HCT116 (cell line): ENCODE data around the gene RGS6. TPM values are rescaled to one million over a fixed set of nuclear protein-coding genes. Genes with fewer than 3 reads are reported as not detected.

ENCODE experiments used
- ATAC-seq: fragments of 200-7000 bp; cut with Tn5 transposase; 2 replicates; pipeline ENCODE4 v1.9.1; 2020; ENCODE audit warnings: mild to moderate bottlenecking, moderate library complexity
- BruUV-seq: library from RNA; stranded (reverse); fragments of 400-500 nt; replicated peaks from 2 replicates; lab custom pipeline; 2021; lab: Mats Ljungman, UMichigan
- CTCF ChIA-PET: fragments of 300-600 bp; sonication (Branson Sonifier 250); formaldehyde crosslinking; loops from one replicate; lab custom pipeline; 2021; ENCODE audit warnings: antibody characterized with exemption; lab: Charles Lee
- POLR2A ChIA-PET: fragments of 300-600, 350-600 bp; sonication (Branson Sonifier 250); formaldehyde crosslinking; loops from one replicate; lab custom pipeline; 2021; ENCODE audit warnings: antibody characterized with exemption; lab: Charles Lee
- RAD21 ChIA-PET, 2 experiments: fragments of 300-600 bp; sonication (Branson Sonifier 250); formaldehyde crosslinking; loops; one replicate each; lab custom pipeline; 2023; ENCODE audit warnings: low total read pairs in 2 of 2; ENCODE audit not compliant: uncharacterized antibody in 2 of 2, unreplicated experiment in 2 of 2, low non-redundant PET in 1 of 2; lab: Charles Lee
- DNase-seq: peaks from one replicate; pipeline ENCODE4 v3.0.0-alpha.2; 2010; ENCODE audit warnings: low read depth, low spot score
- H2AFZ ChIP-seq: fragments of 200-600 bp; shearing (Covaris generic), sonication (generic); 2 replicates; pipeline ENCODE4 v1.6.1; 2017; ENCODE audit warnings: low read depth, mixed run types, mixed read lengths, antibody characterized with exemption, low read length; ENCODE audit not compliant: poor library complexity, severe bottlenecking
- H3K27ac ChIP-seq: 2 replicates; pipeline ENCODE4 v1.5.1; 2012; ENCODE audit warnings: low read depth, low read length
- H3K27me3 ChIP-seq: fragments of 200-600 bp; sonication (generic); 2 replicates; pipeline ENCODE4 v1.6.1; 2016; ENCODE audit warnings: mixed run types, low read length, mixed read lengths; ENCODE audit not compliant: insufficient read depth
- H3K36me3 ChIP-seq, 2 experiments: fragments of 200-500 bp in 1 of 2; fragments of 200-600 bp in 1 of 2; sonication (Bioruptor generic) in 1 of 2; sonication (generic) in 1 of 2; 2 replicates each; pipeline versions ENCODE4 v1.5.1 to v1.6.1; 2014 to 2016; ENCODE audit warnings: low read length in 2 of 2, inconsistent platforms in 1 of 2, mixed read lengths in 1 of 2, mixed run types in 1 of 2; ENCODE audit not compliant: insufficient read depth in 2 of 2, control insufficient read depth in 1 of 2
- H3K4me1 ChIP-seq, 2 experiments: fragments of 200-600 bp in 1 of 2; sonication (generic) in 1 of 2; 2 replicates each; pipeline versions ENCODE4 v1.5.1 to v1.6.1; 2012 to 2017; ENCODE audit warnings: low read length in 2 of 2, inconsistent platforms in 1 of 2, mild to moderate bottlenecking in 1 of 2, mixed read lengths in 1 of 2, mixed run types in 1 of 2, moderate library complexity in 1 of 2; ENCODE audit not compliant: insufficient read depth in 2 of 2, control insufficient read depth in 1 of 2
- H3K4me2 ChIP-seq: fragments of 200-600 bp; sonication (generic); 2 replicates; pipeline ENCODE4 v1.6.1; 2017; ENCODE audit warnings: mixed run types, low read length, mixed read lengths
- H3K4me3 ChIP-seq, 2 experiments: fragments of 200-600 bp in 1 of 2; sonication (generic) in 1 of 2; replicated peaks in 1 of 2; 2 replicates each; pipeline ENCODE4 v1.5.1; 2011 to 2016; ENCODE audit warnings: low read length in 2 of 2, control low read depth in 1 of 2, low read depth in 1 of 2, mild to moderate bottlenecking in 1 of 2, mixed read lengths in 1 of 2, mixed run types in 1 of 2
- H3K79me2 ChIP-seq: fragments of 200-600 bp; sonication (generic); 2 replicates; pipeline ENCODE4 v1.6.1; 2017; ENCODE audit warnings: mild to moderate bottlenecking, mixed run types, low read length, moderate library complexity, mixed read lengths; ENCODE audit not compliant: insufficient read depth
- H3K9ac ChIP-seq: fragments of 200-600 bp; sonication (generic); 2 replicates; pipeline ENCODE4 v1.6.1; 2016; ENCODE audit warnings: low read length, mixed read lengths
- H3K9me2 ChIP-seq: fragments of 200-600 bp; sonication (generic), shearing (Covaris generic); 2 replicates; pipeline ENCODE4 v1.6.1; 2017; ENCODE audit warnings: mixed run types, mild to moderate bottlenecking, moderate library complexity; ENCODE audit not compliant: insufficient read depth
- H3K9me3 ChIP-seq, 2 experiments: fragments of 200-500 bp in 1 of 2; fragments of 200-600 bp in 1 of 2; sonication (Bioruptor generic) in 1 of 2; sonication (generic) in 1 of 2; 2 replicates each; pipeline ENCODE4 v1.6.1; 2014 to 2017; ENCODE audit warnings: low read length in 2 of 2, mixed read lengths in 2 of 2, inconsistent platforms in 1 of 2, low read depth in 1 of 2, mild to moderate bottlenecking in 1 of 2, mixed run types in 1 of 2, moderate library complexity in 1 of 2; ENCODE audit not compliant: control insufficient read depth in 1 of 2, insufficient read depth in 1 of 2
- H4K20me1 ChIP-seq: fragments of 200-600 bp; sonication (generic), shearing (Covaris generic); 2 replicates; pipeline ENCODE4 v1.6.1; 2017; ENCODE audit warnings: mixed run types, mild to moderate bottlenecking, moderate library complexity; ENCODE audit not compliant: insufficient read depth
- EGR1 ChIP-seq: IDR thresholded peaks from 2 replicates; pipeline ENCODE4 v1.6.1; 2012; ENCODE audit warnings: low read depth
- ELF1 ChIP-seq: IDR thresholded peaks from 2 replicates; pipeline ENCODE4 v1.6.1; 2012; ENCODE audit warnings: low read depth, borderline replicate concordance
- EZH2phosphoT487 ChIP-seq: fragments of 200-600 bp; IDR thresholded peaks from 2 replicates; pipeline ENCODE4 v1.6.1; 2018; ENCODE audit warnings: antibody characterized with exemption, borderline replicate concordance
- POLR2AphosphoS5 ChIP-seq: IDR thresholded peaks from 2 replicates; pipeline ENCODE4 v1.6.1; 2011; ENCODE audit warnings: mild to moderate bottlenecking, low read depth, low read length, moderate library complexity
- RAD21 ChIP-seq: IDR thresholded peaks from 2 replicates; pipeline ENCODE4 v1.6.1; 2012; ENCODE audit warnings: low read depth, mild to moderate bottlenecking
- SIN3A ChIP-seq: IDR thresholded peaks from 2 replicates; pipeline ENCODE4 v1.6.1; 2012; ENCODE audit warnings: low read depth
- SP1 ChIP-seq: IDR thresholded peaks from 2 replicates; pipeline ENCODE4 v1.6.1; 2012; ENCODE audit warnings: low read depth
- TCF7L2 ChIP-seq: IDR thresholded peaks from 2 replicates; pipeline ENCODE4 v1.7.0; 2011; ENCODE audit warnings: borderline replicate concordance, inconsistent platforms; ENCODE audit not compliant: insufficient read depth, insufficient read length; ENCODE audit errors: extremely low read depth
- YY1 ChIP-seq: IDR thresholded peaks from 2 replicates; pipeline ENCODE4 v1.6.1; 2011; ENCODE audit warnings: low read length, low read depth, moderate library complexity, mild to moderate bottlenecking; ENCODE audit not compliant: insufficient replicate concordance; ENCODE audit errors: extremely low read depth
- ZBTB33 ChIP-seq: IDR thresholded peaks from 2 replicates; pipeline ENCODE4 v1.6.1; 2011; ENCODE audit warnings: mild to moderate bottlenecking, low read length, moderate library complexity; ENCODE audit not compliant: insufficient replicate concordance; ENCODE audit errors: extremely low read depth
- ZFX ChIP-seq: fragments of 450-650 bp; IDR thresholded peaks from 2 replicates; pipeline ENCODE4 v1.6.1; 2017
- ZNF274 ChIP-seq: fragments of 200-500 bp; sonication (Bioruptor generic); IDR thresholded peaks from 2 replicates; pipeline ENCODE4 v1.6.1; 2014; ENCODE audit warnings: mild to moderate bottlenecking, low read depth, low read length, inconsistent platforms
- intact Hi-C: fragments of 100-400 bp; cut with micrococcal nuclease; formaldehyde crosslinking; loops from 2 replicates; pipeline ENCODE4 v1.10.0; 2022
- total RNA-seq: library from RNA; stranded (reverse); gene quantifications from one replicate; pipeline ENCODE4 v1.2.1, GENCODE V29; 2021; ENCODE audit not compliant: unreplicated experiment
- TF ChIP-seq, protein P1 (sequence below), 3 experiments: fragments of 200-600 bp in 1 of 3; sonication (generic) in 1 of 3; IDR thresholded peaks in 2 of 3; conservative IDR thresholded peaks in 1 of 3; 2 replicates each; pipeline ENCODE4 v1.5.1; 2012 to 2017; ENCODE audit warnings: low read depth in 2 of 3, low read length in 2 of 3, antibody characterized with exemption in 1 of 3, borderline replicate concordance in 1 of 3, control low read depth in 1 of 3, mild to moderate bottlenecking in 1 of 3, mixed read lengths in 1 of 3, mixed run types in 1 of 3, moderate library complexity in 1 of 3; ENCODE audit not compliant: insufficient read depth in 1 of 3
- TF ChIP-seq, protein P2 (sequence below): IDR thresholded peaks from 2 replicates; pipeline ENCODE4 v1.6.1; 2012; ENCODE audit warnings: low read depth
- TF ChIP-seq, protein P3 (sequence below): IDR thresholded peaks from 2 replicates; pipeline ENCODE4 v1.6.1; 2012

RGS6 gene
- total RNA-seq, 1 experiment from 2014 or later: 4.7 TPM

DNA sequence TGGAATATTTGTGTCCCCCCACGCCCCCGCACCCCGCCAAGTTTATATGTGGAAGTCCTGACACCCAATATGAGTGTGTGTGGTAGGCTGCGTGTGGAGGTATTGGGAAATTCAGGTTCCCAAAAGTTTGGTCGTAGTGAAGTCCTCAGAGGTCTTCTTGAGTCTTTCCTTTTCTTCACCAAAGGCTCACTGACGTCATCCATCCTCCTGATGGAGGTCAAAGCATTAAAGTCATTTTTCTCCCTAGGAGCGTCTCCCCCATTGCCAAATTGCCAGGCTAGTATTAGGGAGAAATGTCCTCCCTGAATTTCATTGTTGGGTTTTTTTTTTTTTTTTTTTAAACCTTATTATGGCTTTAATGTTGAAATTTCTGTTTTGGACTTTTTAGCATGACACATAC, 113.7 kb downstream of the RGS6 start:
- no peaks in the 10 kb centered on the region for H3K79me2 ChIP-seq
- no peaks in the 10 kb centered on the region for H4K20me1 ChIP-seq
- intact Hi-C loops: no loop called here
- peaks cover 0 to 7% of the 10 kb centered on the region in 2 experiments; a peak in 2 of 4 replicates for H3K4me1 ChIP-seq
- BruUV-seq: no TSS peak
- RAD21 ChIA-PET: no interaction called here
- no peak for DNase-seq
- H3K36me3 ChIP-seq: no peaks in the 10 kb centered on the region
- POLR2A ChIA-PET: no interaction called here
- no peak for ATAC-seq
- H3K9me3 ChIP-seq: no peaks in the 10 kb centered on the region
- H3K9me2 ChIP-seq: no peaks in the 10 kb centered on the region
- no peak overlapping the region for H3K27ac ChIP-seq
- TF ChIP-seq ELF1 (no peak), ZFX (no peak), ZNF274 (no peak), EZH2phosphoT487 (no peak), TCF7L2 (no peak), SP1 (no peak), RAD21 (no peak), YY1 (no peak), ZBTB33 (no peak), EGR1 (no peak), SIN3A (no peak), POLR2AphosphoS5 (no peak)
- TF ChIP-seq, protein P1, sequence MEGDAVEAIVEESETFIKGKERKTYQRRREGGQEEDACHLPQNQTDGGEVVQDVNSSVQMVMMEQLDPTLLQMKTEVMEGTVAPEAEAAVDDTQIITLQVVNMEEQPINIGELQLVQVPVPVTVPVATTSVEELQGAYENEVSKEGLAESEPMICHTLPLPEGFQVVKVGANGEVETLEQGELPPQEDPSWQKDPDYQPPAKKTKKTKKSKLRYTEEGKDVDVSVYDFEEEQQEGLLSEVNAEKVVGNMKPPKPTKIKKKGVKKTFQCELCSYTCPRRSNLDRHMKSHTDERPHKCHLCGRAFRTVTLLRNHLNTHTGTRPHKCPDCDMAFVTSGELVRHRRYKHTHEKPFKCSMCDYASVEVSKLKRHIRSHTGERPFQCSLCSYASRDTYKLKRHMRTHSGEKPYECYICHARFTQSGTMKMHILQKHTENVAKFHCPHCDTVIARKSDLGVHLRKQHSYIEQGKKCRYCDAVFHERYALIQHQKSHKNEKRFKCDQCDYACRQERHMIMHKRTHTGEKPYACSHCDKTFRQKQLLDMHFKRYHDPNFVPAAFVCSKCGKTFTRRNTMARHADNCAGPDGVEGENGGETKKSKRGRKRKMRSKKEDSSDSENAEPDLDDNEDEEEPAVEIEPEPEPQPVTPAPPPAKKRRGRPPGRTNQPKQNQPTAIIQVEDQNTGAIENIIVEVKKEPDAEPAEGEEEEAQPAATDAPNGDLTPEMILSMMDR (IDR thresholded peaks at IDR 0.05 in 2 of 3, conservative IDR thresholded peaks at IDR 0.05 in 1 of 3; ENCODE audit: borderline replicate concordance in 1 of 3, insufficient read depth in 1 of 3, low read depth in 2 of 3, low read length in 2 of 3): no peak
- TF ChIP-seq, protein P2, sequence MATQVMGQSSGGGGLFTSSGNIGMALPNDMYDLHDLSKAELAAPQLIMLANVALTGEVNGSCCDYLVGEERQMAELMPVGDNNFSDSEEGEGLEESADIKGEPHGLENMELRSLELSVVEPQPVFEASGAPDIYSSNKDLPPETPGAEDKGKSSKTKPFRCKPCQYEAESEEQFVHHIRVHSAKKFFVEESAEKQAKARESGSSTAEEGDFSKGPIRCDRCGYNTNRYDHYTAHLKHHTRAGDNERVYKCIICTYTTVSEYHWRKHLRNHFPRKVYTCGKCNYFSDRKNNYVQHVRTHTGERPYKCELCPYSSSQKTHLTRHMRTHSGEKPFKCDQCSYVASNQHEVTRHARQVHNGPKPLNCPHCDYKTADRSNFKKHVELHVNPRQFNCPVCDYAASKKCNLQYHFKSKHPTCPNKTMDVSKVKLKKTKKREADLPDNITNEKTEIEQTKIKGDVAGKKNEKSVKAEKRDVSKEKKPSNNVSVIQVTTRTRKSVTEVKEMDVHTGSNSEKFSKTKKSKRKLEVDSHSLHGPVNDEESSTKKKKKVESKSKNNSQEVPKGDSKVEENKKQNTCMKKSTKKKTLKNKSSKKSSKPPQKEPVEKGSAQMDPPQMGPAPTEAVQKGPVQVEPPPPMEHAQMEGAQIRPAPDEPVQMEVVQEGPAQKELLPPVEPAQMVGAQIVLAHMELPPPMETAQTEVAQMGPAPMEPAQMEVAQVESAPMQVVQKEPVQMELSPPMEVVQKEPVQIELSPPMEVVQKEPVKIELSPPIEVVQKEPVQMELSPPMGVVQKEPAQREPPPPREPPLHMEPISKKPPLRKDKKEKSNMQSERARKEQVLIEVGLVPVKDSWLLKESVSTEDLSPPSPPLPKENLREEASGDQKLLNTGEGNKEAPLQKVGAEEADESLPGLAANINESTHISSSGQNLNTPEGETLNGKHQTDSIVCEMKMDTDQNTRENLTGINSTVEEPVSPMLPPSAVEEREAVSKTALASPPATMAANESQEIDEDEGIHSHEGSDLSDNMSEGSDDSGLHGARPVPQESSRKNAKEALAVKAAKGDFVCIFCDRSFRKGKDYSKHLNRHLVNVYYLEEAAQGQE: no peak
- TF ChIP-seq, protein P3, sequence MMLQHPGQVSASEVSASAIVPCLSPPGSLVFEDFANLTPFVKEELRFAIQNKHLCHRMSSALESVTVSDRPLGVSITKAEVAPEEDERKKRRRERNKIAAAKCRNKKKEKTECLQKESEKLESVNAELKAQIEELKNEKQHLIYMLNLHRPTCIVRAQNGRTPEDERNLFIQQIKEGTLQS: no peak
- no peak overlapping the region for H3K4me3 ChIP-seq
- no peak overlapping the region for H3K4me2 ChIP-seq
- no peak overlapping the region for H2AFZ ChIP-seq
- no peak overlapping the region for H3K9ac ChIP-seq
- CTCF ChIA-PET: no interaction called here
- no peaks in the 10 kb centered on the region for H3K27me3 ChIP-seq
